ENCODE results near the gene CBX4.

The CBX4 gene

GRCh38 chr17:79799174-79799537 is 40.1 kb downstream of the CBX4 start:
- no peak for DNase-seq (ENCODE audit: low read depth)

- no peak for DNase-seq (ENCODE audit: low read depth)
Observed at GRCh38 chr17:79798299-79799173, 40.7 kb downstream of the CBX4 start.

- no peak for DNase-seq (ENCODE audit: low read depth)
Observed at GRCh38 chr17:79797492-79798298, 41.5 kb downstream of the CBX4 start.

DNA sequence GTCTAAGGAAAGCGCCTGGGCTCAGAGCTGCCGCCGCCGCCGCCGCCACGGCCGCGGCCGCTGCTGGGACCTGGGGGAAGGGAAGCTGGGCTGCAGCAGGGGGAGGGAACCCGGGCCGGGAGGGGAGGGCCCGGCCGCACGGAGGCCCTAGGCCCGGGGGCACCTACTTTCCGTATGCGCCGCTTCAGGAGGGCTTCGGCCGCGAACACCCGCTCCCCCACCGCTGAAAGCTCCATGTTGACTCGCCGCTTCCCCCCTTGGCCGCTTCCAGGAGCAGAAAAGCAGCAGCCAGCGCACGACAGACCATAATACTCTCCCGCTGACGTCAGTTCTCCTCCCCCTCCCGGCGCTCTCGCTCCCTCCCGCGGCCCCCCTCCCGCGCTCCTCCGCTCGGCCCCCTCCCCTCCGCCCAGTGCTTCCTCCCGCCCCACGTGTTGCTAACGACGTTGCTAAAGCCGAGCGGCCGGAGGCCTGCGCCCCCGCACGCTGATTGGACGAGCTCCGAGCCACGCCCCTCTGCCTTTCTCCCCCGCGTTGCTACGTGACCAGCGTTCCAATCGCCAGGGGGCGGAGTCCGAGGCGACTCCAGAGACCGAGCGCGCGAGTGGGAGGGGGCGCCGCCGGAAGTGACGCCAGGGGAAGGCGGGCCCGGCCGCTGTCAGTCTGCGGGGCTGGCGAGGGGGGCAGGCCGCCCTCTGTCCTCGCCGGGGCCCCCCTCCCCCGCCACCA is 42.3 kb downstream of the CBX4 start, which contains the start of gene CBX8:
Gene CBX8, minus strand, starts transcription at position 315 of the 729 bp plus-strand sequence. Its CDS starts 79 bp downstream, at position 236.
- peak; percentile 99 for DNase-seq (ENCODE audit: low read depth)

DNA sequence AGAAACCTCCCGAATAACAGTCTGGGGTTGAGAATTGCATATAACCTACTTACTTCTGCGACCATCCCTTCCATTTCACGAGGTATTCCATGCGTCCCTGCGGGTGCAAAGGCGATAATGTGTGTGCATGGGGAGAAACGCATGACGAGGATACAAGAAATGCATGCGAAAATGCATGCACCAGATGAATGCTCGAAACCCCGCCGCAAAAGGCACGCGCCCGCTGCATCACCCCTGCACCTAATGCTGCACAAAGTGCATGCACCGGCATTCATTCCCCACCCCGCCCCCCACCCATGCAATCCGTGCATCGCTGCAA is 42.8 kb downstream of the CBX4 start:
- DNase-seq (ENCODE audit: low read depth): no peak

- DNase-seq (ENCODE audit: low read depth): no peak
Observed at GRCh38 chr17:79795795-79796443, 43.3 kb downstream of the CBX4 start.

DNA sequence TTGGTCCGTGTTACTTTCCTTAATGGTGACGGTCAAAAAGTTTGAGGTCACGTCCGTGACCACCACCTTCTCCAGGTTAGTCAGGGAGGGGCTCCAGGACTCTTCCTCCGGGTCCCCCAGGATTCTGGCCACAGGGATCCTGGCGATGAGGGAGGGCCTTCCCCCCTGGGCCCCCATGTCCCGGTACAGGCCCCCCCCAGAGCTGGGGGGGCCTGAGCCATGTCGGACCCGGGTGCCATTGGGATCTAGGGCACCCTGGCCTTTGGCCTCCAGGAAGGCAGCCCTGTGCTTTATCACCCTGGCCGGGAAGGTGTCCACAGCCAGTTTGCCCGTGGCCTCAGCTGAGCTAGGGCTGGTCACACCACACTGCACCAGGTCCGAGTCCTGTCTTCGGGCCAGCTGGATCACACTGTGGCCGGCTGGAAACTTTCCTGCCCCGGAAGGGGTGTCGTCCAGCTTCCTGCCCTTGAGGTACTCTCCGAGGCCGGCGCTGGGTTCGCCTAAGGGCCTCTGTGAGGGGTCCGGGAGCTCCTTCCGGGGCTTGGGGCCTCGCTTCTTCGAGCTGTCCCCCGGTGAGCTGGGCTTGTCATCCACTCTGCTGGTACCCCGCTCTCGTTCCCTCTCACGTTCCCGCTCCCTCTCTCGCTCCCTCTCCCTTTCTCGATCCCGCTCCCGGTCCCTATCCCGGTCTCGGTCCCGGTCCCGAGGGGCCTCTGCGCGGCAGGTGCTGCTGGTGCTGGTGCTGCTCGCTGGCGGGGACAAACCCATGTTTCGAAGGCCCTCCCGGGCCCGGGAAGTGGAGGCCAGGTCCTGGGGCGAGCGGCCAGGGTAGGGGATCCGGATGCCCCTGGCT is 44.4 kb downstream of the CBX4 start:
- no peak for DNase-seq (ENCODE audit: low read depth)

DNA sequence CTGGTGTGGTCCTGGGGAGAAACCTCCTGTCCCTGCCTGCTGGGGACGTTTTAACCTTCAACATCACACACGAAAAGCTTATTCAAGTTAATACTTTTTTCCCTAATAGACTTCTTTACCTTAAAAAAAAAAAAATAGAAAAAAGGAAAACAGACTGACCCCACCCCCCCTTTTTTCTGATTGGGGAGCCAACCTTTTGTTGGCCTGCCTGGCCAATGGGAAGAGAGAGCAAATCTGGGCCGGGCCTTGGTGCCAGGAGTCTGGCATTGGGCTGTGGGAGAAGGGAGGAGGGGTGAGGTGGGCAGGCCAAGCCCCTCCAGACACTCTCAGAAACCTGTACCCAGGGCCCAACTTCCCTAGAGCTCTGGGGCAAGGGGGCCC is 45.3 kb downstream of the CBX4 start:
- DNase-seq (ENCODE audit: low read depth): no peak

DNA sequence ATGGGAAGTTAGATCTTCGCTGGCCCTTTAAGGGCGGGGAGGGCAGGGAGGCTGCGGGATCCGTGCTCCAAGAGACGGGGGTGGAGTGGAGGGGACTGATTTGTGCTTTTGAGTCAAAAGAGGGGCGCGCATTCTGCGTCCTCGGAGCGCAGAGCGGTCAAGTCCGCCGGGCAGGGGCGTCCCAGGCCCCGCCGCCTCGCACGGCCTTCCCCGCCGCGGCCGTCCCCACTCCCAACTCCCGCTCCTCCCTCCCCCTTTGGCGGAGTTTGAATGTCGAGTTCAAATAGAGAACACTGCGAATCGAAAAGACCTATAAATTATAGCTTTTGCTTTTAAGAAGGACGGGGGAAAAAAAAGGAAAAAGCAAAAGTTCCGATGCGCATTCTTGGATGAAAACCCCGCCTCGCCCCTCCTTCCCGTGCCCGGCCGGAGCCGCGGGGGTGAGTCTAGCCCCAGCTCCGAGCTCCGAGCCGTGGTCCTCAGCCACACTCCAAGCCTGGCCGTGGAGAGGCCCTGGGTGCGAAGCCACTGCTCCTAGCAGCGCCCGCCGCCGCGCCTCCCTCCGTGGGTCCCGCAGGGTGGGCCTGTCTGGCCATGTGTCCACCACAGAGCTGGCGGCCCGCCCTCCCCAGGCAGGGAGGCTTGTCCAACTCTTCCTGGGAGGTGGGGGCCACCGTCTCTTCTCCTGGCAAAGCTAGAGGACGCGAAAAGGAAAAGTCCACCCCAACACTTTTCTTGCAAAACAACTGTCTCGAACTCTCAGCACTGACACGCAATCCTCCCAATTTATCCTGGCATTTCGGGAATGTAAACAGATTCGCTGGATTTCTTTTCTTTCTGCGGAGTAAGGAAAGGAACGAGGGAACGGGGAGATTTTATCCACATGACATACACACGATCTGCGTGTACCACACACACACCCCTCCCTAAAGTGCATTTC is 46.0 kb downstream of the CBX4 start:
- DNase-seq (ENCODE audit: low read depth): no peak

DNA sequence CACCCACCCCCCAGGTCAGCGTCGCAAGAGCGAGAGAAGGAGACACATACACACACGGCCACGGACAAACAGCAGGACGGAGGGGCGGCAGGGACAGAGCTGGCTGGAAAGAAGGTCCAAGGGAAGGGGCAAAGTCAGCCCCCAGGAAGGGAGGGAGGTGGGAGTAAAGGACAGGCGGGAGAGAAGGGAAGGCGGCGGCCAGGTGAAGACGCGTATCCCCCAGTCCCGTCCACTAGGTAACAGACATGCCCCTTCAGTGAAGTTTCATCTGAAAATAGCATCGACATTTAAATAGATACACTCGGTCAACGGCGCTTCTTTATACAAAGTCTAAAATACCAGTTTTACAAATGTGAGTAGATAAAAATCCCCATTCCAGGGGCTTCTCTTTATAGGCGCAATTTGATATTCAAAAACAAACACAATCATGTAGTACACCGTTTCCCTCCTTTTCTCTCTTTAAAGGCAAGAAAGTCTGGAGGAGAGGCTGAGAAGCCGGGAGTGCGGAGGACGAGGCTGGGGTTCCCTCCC is 46.8 kb downstream of the CBX4 start:
- DNase-seq (ENCODE audit: low read depth): no peak

GRCh38 chr17:79791735-79792161 is 47.5 kb downstream of the CBX4 start:
- DNase-seq (ENCODE audit: low read depth): no peak

GRCh38 chr17:79790805-79791734 is 48.2 kb downstream of the CBX4 start:
- DNase-seq (ENCODE audit: low read depth): no peak

DNA sequence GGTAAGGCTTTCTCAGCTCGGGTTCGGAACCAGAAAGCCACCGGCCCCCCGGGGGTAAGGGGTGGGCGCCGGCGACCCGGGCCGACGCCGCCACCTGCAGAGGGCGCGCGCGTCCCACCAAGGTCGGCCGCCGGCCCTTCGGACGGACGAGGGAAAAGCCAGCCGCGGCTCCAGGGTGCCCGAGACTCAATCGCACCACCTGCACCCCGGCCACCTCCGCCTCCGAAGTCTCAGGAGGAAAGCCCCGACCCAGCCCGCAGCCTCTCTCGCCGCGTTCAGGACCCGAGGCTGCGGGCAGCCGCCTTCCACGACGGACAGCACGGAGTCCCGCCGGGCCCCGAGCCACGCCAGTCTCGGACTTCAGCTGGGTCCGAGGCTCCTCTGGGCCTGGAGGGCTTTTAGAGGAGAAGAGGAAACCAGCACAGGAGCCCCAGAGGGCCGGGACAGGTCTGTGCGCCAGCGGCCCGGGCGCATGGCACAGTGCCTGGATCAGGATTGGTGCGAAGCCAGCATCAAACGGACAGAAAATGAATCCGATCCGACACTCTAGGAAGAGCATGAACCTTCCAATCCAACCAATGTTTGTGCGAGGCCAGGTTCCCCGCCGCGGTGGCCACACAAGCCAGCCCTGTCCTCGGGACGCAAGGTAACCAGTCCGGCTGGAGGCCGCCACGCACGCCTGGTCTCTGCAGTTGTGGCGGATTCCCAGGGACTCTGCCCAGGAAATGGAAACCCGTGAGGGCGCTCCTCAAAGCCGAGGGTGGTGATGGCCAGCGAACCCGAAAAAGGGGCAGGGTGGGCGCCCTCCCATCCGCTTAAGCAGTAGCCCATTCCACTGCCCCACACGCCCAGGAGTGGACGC is 49.1 kb downstream of the CBX4 start:
- no peak for DNase-seq (ENCODE audit: low read depth)

GRCh38 chr17:79788989-79789942 is 50.0 kb downstream of the CBX4 start:
- DNase-seq (ENCODE audit: low read depth): no peak

DNA sequence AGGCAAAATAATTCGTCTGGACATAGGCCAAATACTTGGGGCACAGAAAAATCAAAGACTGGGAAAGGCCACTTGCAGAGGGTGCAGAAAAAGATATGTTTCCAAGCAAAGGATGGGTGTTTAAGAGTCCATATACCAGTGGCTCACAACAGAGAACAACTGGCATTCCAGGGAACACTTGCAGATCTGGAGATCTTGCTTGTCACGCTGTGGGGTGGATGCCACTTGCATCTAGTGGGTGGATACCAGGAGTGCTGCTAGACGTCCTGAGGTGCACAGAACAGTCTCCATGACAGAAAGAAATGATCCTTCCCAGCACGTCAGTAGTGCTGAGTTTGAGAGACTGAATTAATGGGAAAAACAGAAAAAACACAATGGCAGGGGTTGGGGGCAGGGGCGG is 50.8 kb downstream of the CBX4 start:
- DNase-seq (ENCODE audit: low read depth): no peak

DNA sequence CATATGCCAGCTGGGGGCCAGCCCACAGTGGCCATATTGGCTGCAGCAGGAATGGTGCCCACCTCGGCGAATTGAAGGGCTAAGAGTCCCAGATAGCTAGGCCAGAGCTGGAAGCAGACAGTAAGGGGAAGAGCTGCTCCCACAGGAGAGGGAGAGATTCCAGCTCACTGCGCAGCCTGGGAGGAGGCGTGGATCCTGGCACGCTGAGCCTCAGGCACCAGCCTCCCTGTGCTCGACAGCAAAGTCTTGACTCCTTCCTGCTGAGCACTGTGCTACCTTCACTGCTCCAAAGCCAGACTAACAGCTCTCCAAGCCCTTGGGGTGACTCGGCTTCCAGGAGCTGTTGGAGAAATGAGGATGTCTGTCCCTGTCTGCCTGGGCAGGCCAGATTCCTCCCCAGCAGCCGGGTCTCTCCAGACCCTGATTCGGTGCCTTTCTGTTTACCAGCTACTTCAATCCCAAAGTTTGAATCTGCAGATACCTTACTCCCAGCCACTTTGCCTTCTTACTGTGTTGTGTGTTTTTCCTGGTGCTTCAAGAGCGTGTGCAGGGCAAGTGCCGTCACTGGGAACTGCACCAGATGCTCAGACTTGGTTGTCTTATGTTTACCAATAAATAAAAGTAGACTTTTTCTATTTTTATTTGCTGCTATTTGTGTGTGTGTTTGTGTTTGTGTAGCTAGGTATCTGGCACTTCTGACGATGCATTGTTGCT is 52.2 kb downstream of the CBX4 start:
- DNase-seq (ENCODE audit: low read depth): no peak

All from activated T-cell treated with anti-CD3 and anti-CD28 coated beads for 48 hours (primary cell).